Gastrocnemius medialis (tissue), 4 donors: ENCODE measurements around the gene AQP9. TPM values are rescaled to one million over a fixed set of nuclear protein-coding genes. Genes with fewer than 3 reads are reported as not detected.
"Not testable (repeated sequence)": the region's sequence is repeated elsewhere in the genome, so short reads cannot be mapped to it uniquely, and the experiment has no call there.

Source experiments
- ATAC-seq, 2 donors: fragments of 150-250 bp; one replicate each; pipeline ENCODE4 v1.9.1; 2016
- DNase-seq, 2 donors: peaks; one replicate each; pipeline ENCODE4 v3.0.0-alpha.2; 2019
- H3K27ac ChIP-seq, 4 donors: fragments of 200-600 bp; sonication (generic); 1 replicate in 1 of 4; 2 replicates in 3 of 4; pipeline ENCODE4 v1.5.1; 2016 to 2018; ENCODE audit warnings: mild to moderate bottlenecking in 2 of 4, moderate library complexity in 1 of 4
- H3K27me3 ChIP-seq, 3 donors: fragments of 200-600 bp; sonication (generic) in 2 of 3; 1 replicate in 1 of 3; 2 replicates in 2 of 3; pipeline versions ENCODE4 v1.5.1 to v1.6.0; 2016 to 2019; ENCODE audit warnings: mild to moderate bottlenecking in 1 of 3, moderate library complexity in 1 of 3
- H3K36me3 ChIP-seq, 2 donors: fragments of 200-600 bp; sonication (generic) in 1 of 2; one replicate each; pipeline ENCODE4 v1.5.1; 2017 to 2018
- H3K4me1 ChIP-seq, 2 donors: fragments of 200-600 bp; sonication (generic) in 1 of 2; one replicate each; pipeline ENCODE4 v1.5.1; 2016 to 2017; ENCODE audit warnings: mild to moderate bottlenecking in 2 of 2
- H3K4me3 ChIP-seq, 4 donors: fragments of 200-600 bp; sonication (generic) in 3 of 4; 1 replicate in 1 of 4; 2 replicates in 3 of 4; pipeline ENCODE4 v1.5.1; 2016 to 2019; ENCODE audit warnings: mild to moderate bottlenecking in 2 of 4
- H3K9me3 ChIP-seq, 3 donors: fragments of 200-600 bp; sonication (generic) in 2 of 3; 1 replicate in 1 of 3; 2 replicates in 2 of 3; pipeline ENCODE4 v1.5.1; 2016 to 2019
- POLR2A ChIP-seq, 2 donors: fragments of 450-650 bp; IDR thresholded peaks; one replicate each; pipeline ENCODE4 v1.6.1; 2017; ENCODE audit warnings: antibody characterized with exemption in 2 of 2, mild to moderate bottlenecking in 2 of 2, moderate library complexity in 2 of 2
- in situ Hi-C, 4 donors: fragments of 200-750 bp; cut with MboI; loops; one replicate each; pipeline versions ENCODE4 v1.15.0 to v1.8.0; 2017; ENCODE audit warnings: low sequenced_read_pairs in 4 of 4
- intact Hi-C: fragments of 100-400 bp; cut with DNase I; formaldehyde crosslinking; loops from one replicate; pipeline ENCODE4 v1.15.1; 2023; ENCODE audit warnings: low total_unique reads
- total RNA-seq, 4 donors: library from RNA; depleted of rRNA; stranded (reverse); fragments of >200 nt; gene quantifications; one replicate each; pipeline versions ENCODE4 v1.1.0 to v1.2.3, GENCODE V29; 2016
- TF ChIP-seq, protein P1 (sequence below), 5 experiments: fragments of 450-650 bp in 3 of 5; fragments of 200-600 bp in 2 of 5; sonication (generic) in 2 of 5; IDR thresholded peaks in 4 of 5; conservative IDR thresholded peaks in 1 of 5; 1 replicate in 4 of 5; 2 replicates in 1 of 5; pipeline ENCODE4 v1.5.1; 2016 to 2019; ENCODE audit warnings: antibody characterized with exemption in 5 of 5, mild to moderate bottlenecking in 3 of 5, moderate library complexity in 3 of 5

Gene AQP9
- total RNA-seq, 4 donors from 2014 or later: 0.52 to 1.2 (median 1.1) TPM; not detected in 1

DNA sequence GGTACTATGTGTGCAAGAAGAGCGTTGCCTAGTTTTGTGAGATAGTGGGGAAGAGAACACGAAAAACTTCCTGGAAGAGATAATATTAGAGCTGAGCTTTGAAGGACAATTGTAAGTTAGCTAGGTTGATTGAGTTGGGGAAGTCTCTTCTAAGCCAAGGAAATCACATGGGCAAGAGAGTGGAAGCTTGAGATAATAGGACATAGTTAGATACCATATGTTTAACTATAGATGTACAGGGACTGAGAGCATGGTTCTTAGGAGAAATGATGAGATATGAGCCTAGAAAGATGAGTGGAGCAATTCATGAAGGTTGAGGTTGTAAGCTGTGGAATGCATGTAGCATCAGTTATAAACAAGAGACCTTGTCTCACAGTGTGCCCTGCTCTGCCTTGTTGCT is 30.1 kb upstream of the AQP9 start:
- Histone ChIP-seq H3K36me3 (no peaks in the 10 kb centered on the region), H3K27ac (no peak overlapping the region), H3K9me3 (no peaks in the 10 kb centered on the region), H3K27me3 (peaks cover 0 to 6% (median 0%) of the 10 kb centered on the region in 3 donors), H3K4me1 (no peaks in the 10 kb centered on the region), H3K4me3 (no peak overlapping the region)
- in situ Hi-C loops: no loop called here
- no peak for ATAC-seq
- TF ChIP-seq, protein P1, sequence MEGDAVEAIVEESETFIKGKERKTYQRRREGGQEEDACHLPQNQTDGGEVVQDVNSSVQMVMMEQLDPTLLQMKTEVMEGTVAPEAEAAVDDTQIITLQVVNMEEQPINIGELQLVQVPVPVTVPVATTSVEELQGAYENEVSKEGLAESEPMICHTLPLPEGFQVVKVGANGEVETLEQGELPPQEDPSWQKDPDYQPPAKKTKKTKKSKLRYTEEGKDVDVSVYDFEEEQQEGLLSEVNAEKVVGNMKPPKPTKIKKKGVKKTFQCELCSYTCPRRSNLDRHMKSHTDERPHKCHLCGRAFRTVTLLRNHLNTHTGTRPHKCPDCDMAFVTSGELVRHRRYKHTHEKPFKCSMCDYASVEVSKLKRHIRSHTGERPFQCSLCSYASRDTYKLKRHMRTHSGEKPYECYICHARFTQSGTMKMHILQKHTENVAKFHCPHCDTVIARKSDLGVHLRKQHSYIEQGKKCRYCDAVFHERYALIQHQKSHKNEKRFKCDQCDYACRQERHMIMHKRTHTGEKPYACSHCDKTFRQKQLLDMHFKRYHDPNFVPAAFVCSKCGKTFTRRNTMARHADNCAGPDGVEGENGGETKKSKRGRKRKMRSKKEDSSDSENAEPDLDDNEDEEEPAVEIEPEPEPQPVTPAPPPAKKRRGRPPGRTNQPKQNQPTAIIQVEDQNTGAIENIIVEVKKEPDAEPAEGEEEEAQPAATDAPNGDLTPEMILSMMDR (IDR thresholded peaks at IDR 0.05 in 4 of 5, conservative IDR thresholded peaks at IDR 0.05 in 1 of 5): no peak
- no peak for TF ChIP-seq POLR2A (IDR thresholded peaks at IDR 0.05)
- no peak for DNase-seq
- intact Hi-C loops: no loop called here

GRCh38 chr15:58109419-58109818 is 28.8 kb upstream of the AQP9 start:
- no peak for DNase-seq
- peaks cover 0 to 6% (median 0%) of the 10 kb centered on the region in 3 donors for H3K27me3 ChIP-seq
- H3K4me1 ChIP-seq: no peaks in the 10 kb centered on the region
- TF ChIP-seq, protein P1 (IDR thresholded peaks at IDR 0.05 in 4 of 5, conservative IDR thresholded peaks at IDR 0.05 in 1 of 5): no peak
- TF ChIP-seq POLR2A (IDR thresholded peaks at IDR 0.05): no peak
- in situ Hi-C loops (no loop called here), intact Hi-C loops (no loop called here)
- no peak overlapping the region for H3K4me3 ChIP-seq
- H3K9me3 ChIP-seq: no peaks in the 10 kb centered on the region
- no peak for ATAC-seq
- H3K27ac ChIP-seq: no peak overlapping the region
- no peaks in the 10 kb centered on the region for H3K36me3 ChIP-seq

- intact Hi-C loops: no loop called here
- H3K27ac ChIP-seq: no peak overlapping the region
- H3K4me3 ChIP-seq: no peak overlapping the region
- H3K9me3 ChIP-seq: no peaks in the 10 kb centered on the region
- no peak for TF ChIP-seq POLR2A (IDR thresholded peaks at IDR 0.05)
- TF ChIP-seq, protein P1 (IDR thresholded peaks at IDR 0.05 in 4 of 5, conservative IDR thresholded peaks at IDR 0.05 in 1 of 5): no peak
- DNase-seq (no peak), ATAC-seq (no peak)
- H3K27me3 ChIP-seq: peaks cover 0 to 6% (median 0%) of the 10 kb centered on the region in 3 donors
- H3K36me3 ChIP-seq: no peaks in the 10 kb centered on the region
- in situ Hi-C loops: no loop called here
- H3K4me1 ChIP-seq: no peaks in the 10 kb centered on the region
Observed at GRCh38 chr15:58110999-58111717, 27.0 kb upstream of the AQP9 start.

GRCh38 chr15:58111718-58112104 is 26.5 kb upstream of the AQP9 start:
- in situ Hi-C loops: no loop called here
- Histone ChIP-seq H3K4me1 (no peaks in the 10 kb centered on the region), H3K36me3 (no peaks in the 10 kb centered on the region), H3K27me3 (peaks cover 0 to 6% (median 0%) of the 10 kb centered on the region in 3 donors), H3K9me3 (no peaks in the 10 kb centered on the region), H3K4me3 (no peak overlapping the region), H3K27ac (no peak overlapping the region)
- intact Hi-C loops: no loop called here
- ATAC-seq (no peak), DNase-seq (no peak)
- no peak for TF ChIP-seq POLR2A (IDR thresholded peaks at IDR 0.05)
- TF ChIP-seq, protein P1 (IDR thresholded peaks at IDR 0.05 in 4 of 5, conservative IDR thresholded peaks at IDR 0.05 in 1 of 5): no peak

GRCh38 chr15:58113358-58113757 is 24.8 kb upstream of the AQP9 start:
- H3K27me3 ChIP-seq, intact Hi-C loops, H3K4me3 ChIP-seq, H3K9me3 ChIP-seq, H3K27ac ChIP-seq, H3K36me3 ChIP-seq, DNase-seq, ATAC-seq, in situ Hi-C loops, H3K4me1 ChIP-seq: not testable (repeated sequence)
